Measurements from ENCODE around the gene CCDC167. TPM values are rescaled to one million over a fixed set of nuclear protein-coding genes. Genes with fewer than 3 reads are reported as not detected.

The CCDC167 gene
- total RNA-seq, 1 experiment from 2014 or later, result 31.9 TPM

GRCh38 chr6:37547564-37548061 lies 47.9 kb upstream of the CCDC167 start:
- no CpG with 5 or more reads among the region's 8 CpGs for WGBS (ENCODE audit: extremely low coverage, insufficient read length, low lambda C conversion rate)
- no peak overlapping the region for H3K4me2 ChIP-seq (ENCODE audit: insufficient read depth, insufficient read length, low read length)
- no peak overlapping the region for H3K9ac ChIP-seq (ENCODE audit: extremely low read depth, insufficient read length, low read length)
- H3K9me3 Mint-ChIP-seq, result no peaks in the 10 kb centered on the region
- no peak overlapping the region for H4K5ac ChIP-seq (ENCODE audit: insufficient read length, low read depth, low read length)
- H3K27me3 ChIP-seq (ENCODE audit: insufficient read depth, low read length), result no peaks in the 10 kb centered on the region; the same call in 1 of the 2 replicates
- H3K4ac ChIP-seq (ENCODE audit: low read depth, low read length), result no peak overlapping the region
- H2BK5ac ChIP-seq (ENCODE audit: insufficient read length, low read length), result no peak overlapping the region
- H3K4me1 Mint-ChIP-seq, result peaks cover 8 to 12% of the 10 kb centered on the region in 2 experiments
- H3K23me2 ChIP-seq (ENCODE audit: insufficient read length, low read depth, low read length, poor library complexity, severe bottlenecking), result no peaks in the 10 kb centered on the region
- no peaks in the 10 kb centered on the region for H3K9me3 ChIP-seq (ENCODE audit: control insufficient read depth, low read depth, low read length)
- H2AFZ ChIP-seq (ENCODE audit: low read length), result no peak overlapping the region
- no peak overlapping the region for H2BK15ac ChIP-seq (ENCODE audit: low read depth, low read length)
- no peak for TF ChIP-seq CTCF (conservative IDR thresholded peaks at IDR 0.05)
- no peak overlapping the region for H3K27ac Mint-ChIP-seq
- DNase-seq, result no peak
- H2BK120ac ChIP-seq (ENCODE audit: low read depth, low read length, poor library complexity, severe bottlenecking), result no peak overlapping the region
- H3K4me3 Mint-ChIP-seq, result no peak overlapping the region
- H4K91ac ChIP-seq (ENCODE audit: insufficient read length, low read depth, low read length), result no peak overlapping the region
- H3K23ac ChIP-seq (ENCODE audit: insufficient read length, low read depth, low read length), result no peak overlapping the region
- no peak overlapping the region for H2BK12ac ChIP-seq (ENCODE audit: insufficient read length, low read depth, low read length)
- no peaks in the 10 kb centered on the region for H4K20me1 ChIP-seq (ENCODE audit: control insufficient read depth, insufficient read depth, insufficient read length)
- no peaks in the 10 kb centered on the region; the same call in 1 of the 2 replicates for H3K4me1 ChIP-seq (ENCODE audit: insufficient read depth, low read length)
- no peak overlapping the region for H4K8ac ChIP-seq (replicated peaks; ENCODE audit: insufficient read length, low read depth, low read length)
- H3T11ph ChIP-seq (ENCODE audit: low read length), result no peak overlapping the region
- no peak overlapping the region for H2BK20ac ChIP-seq (ENCODE audit: low read depth, low read length, poor library complexity, severe bottlenecking)
- H3K18ac ChIP-seq (ENCODE audit: insufficient read length, low read depth, low read length), result no peak overlapping the region
- H3K79me2 ChIP-seq (ENCODE audit: insufficient read depth, low read length), result no peaks in the 10 kb centered on the region
- no peaks in the 10 kb centered on the region for H3K36me3 Mint-ChIP-seq (ENCODE audit: insufficient read depth in 1 of 3, low read depth in 3 of 3)
- no peak overlapping the region for H3K14ac ChIP-seq (ENCODE audit: insufficient read depth, low read length)
- H2AK5ac ChIP-seq (ENCODE audit: insufficient read length, low read length), result no peak overlapping the region
- no peak overlapping the region for H3K56ac ChIP-seq (ENCODE audit: insufficient read length, low read depth, low read length)
- no peak overlapping the region for H3K27ac ChIP-seq (ENCODE audit: insufficient read length, low read depth, low read length)
- peaks cover 6% of the 10 kb centered on the region for H3K27me3 Mint-ChIP-seq (ENCODE audit: low read depth)
- H3K79me1 ChIP-seq (ENCODE audit: insufficient read depth, low read depth, low read length, poor library complexity, severe bottlenecking), result no peaks in the 10 kb centered on the region
